K562 (cell line): Measurements from ENCODE around the gene TSPAN15. TPM values are rescaled to one million over a fixed set of nuclear protein-coding genes. Genes with fewer than 3 reads are reported as not detected.

ENCODE experiments used
- ADNP ChIP-seq: fragments of 200-800 bp; sonication (Bioruptor generic); IDR thresholded peaks from 2 replicates; pipeline ENCODE4 v1.6.1; 2016; ENCODE audit warnings: missing genetic modification characterization, missing compliant biosample characterization
- ARNT ChIP-seq, 2 experiments: fragments of 450-650 bp; IDR thresholded peaks; 2 replicates each; pipeline ENCODE4 v1.6.1; 2016; ENCODE audit warnings: mild to moderate bottlenecking in 1 of 2
- ELF4 ChIP-seq: fragments of 450-650 bp; formaldehyde crosslinking; IDR thresholded peaks from 2 replicates; pipeline ENCODE4 v1.4.0; 2022; ENCODE audit warnings: missing genetic modification characterization
- FOXK2 ChIP-seq, 2 experiments: fragments of 450-650 bp; IDR thresholded peaks in 1 of 2; conservative IDR thresholded peaks in 1 of 2; 2 replicates each; pipeline ENCODE4 v1.6.1; 2016; ENCODE audit warnings: low read depth in 2 of 2, mild to moderate bottlenecking in 1 of 2
- PURB ChIP-seq: sonication (generic); formaldehyde crosslinking; IDR thresholded peaks from 2 replicates; pipeline ENCODE4 v1.9.0; 2021; ENCODE audit warnings: low read depth, mild to moderate bottlenecking, missing genetic modification reagents
- RBBP5 ChIP-seq: fragments of 200-600 bp; sonication (generic); IDR thresholded peaks from 2 replicates; pipeline ENCODE4 v1.6.1; 2012; ENCODE audit warnings: borderline replicate concordance, mild to moderate bottlenecking, low read length, control low read depth, inconsistent platforms; ENCODE audit not compliant: insufficient read depth, poor library complexity, severe bottlenecking
- SAP30 ChIP-seq: fragments of 200-600 bp; sonication (generic); IDR thresholded peaks from 2 replicates; pipeline ENCODE4 v1.6.1; 2012; ENCODE audit warnings: borderline replicate concordance, low read depth, mild to moderate bottlenecking, moderate library complexity, low read length, control low read depth, inconsistent platforms; ENCODE audit not compliant: insufficient read depth, poor library complexity, severe bottlenecking
- ZBTB8A ChIP-seq: fragments of 450-650 bp; IDR thresholded peaks from 2 replicates; pipeline ENCODE4 v1.6.1; 2018; ENCODE audit warnings: mild to moderate bottlenecking, moderate library complexity; ENCODE audit not compliant: partially characterized antibody
- ZFP30 ChIP-seq: fragments of 250-450 bp; sonication (Bioruptor Pico); IDR thresholded peaks from 2 replicates; pipeline ENCODE4 v1.8.0; 2022; ENCODE audit warnings: moderate library complexity, mild to moderate bottlenecking, inconsistent platforms, borderline replicate concordance
- polyA plus RNA-seq, 8 experiments: library from polyadenylated mRNA; depleted of rRNA in 4 of 8; stranded (reverse) in 5 of 8; unstranded in 3 of 8; fragments of >200 nt; fragmentation: Nextera tagmentation in 2 of 8; fragmentation: Illumina TruSeq in 1 of 8; extraction: Ambion mirVana in 2 of 8; extraction: Trizol in 1 of 8; gene quantifications; 2 replicates each; pipeline versions ENCODE4 v1.2.1 to v1.2.3, GENCODE V29; 2011 to 2014; ENCODE audit warnings: inconsistent platforms in 1 of 8, missing spikeins in 1 of 8
- total RNA-seq, 7 experiments: library from RNA; depleted of rRNA in 6 of 7; stranded (reverse); fragments of >200 nt in 6 of 7; fragmentation: Illumina TruSeq in 2 of 7; extraction: Trizol in 2 of 7; gene quantifications; 2 replicates each; pipeline versions ENCODE4 v1.2.1 to v1.2.3, GENCODE V29; 2011 to 2021; ENCODE audit warnings: low replicate concordance in 1 of 7
- TF ChIP-seq, protein P1 (sequence below): fragments of 450-650 bp; IDR thresholded peaks from 2 replicates; pipeline ENCODE4 v1.6.1; 2016; ENCODE audit warnings: borderline replicate concordance

TSPAN15 gene
- total and polyA plus RNA-seq, 9 of the 15 experiments (the other 6 are each of a cell fraction or from before 2014, with no cell fraction given), result 0.33 to 1.0 (median 0.45) TPM; not detected in 2

DNA sequence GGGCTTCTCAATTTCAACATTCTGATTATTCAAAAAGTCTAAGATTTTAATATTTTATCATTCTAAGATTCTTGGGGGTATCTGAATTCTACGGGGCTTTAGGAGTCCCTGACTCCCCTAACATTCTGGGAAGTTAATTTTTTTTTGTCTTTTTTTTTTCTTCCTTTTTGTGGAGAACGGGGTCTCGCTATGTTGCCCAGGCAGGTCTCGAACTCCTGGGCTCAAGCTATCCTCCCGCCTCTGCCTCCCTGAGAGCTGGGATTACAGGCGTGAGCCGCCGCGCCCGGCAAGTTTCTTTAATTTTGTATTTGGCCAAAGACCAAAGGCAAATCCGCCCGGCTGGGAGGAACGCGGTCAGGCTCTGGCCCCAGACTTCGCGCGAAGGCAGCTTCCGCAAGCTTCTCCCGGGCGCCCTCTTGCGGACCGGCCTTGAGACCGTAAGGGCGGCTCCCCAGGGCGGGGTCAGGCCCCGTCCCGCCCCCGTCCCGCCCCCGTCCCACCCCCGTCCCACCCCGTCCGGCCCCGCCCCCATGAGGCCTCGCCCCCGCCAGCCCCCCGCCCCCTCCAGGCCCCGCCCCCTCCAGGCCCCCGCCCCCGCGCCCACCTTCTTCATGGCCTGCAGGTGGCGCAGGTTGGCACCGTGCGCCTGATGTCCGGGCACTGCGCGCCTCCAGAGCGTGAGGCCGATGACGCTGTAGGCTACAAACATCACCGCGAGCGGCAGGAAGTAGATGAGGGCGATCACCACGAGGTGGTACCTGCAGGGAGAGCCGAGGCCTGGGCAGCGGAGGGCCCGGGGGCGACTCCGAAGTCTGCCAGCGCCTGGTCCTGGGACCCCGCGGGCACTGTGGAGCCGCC, 42.7 kb upstream of the TSPAN15 start (continued):
- TF ChIP-seq, protein P1, sequence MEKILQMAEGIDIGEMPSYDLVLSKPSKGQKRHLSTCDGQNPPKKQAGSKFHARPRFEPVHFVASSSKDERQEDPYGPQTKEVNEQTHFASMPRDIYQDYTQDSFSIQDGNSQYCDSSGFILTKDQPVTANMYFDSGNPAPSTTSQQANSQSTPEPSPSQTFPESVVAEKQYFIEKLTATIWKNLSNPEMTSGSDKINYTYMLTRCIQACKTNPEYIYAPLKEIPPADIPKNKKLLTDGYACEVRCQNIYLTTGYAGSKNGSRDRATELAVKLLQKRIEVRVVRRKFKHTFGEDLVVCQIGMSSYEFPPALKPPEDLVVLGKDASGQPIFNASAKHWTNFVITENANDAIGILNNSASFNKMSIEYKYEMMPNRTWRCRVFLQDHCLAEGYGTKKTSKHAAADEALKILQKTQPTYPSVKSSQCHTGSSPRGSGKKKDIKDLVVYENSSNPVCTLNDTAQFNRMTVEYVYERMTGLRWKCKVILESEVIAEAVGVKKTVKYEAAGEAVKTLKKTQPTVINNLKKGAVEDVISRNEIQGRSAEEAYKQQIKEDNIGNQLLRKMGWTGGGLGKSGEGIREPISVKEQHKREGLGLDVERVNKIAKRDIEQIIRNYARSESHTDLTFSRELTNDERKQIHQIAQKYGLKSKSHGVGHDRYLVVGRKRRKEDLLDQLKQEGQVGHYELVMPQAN, result peak; percentile 26; the same call in 1 of the 2 replicates
- no peak for TF ChIP-seq SAP30
- TF ChIP-seq ELF4 (CRISPR knock-in tag), result no peak
- no peak for TF ChIP-seq FOXK2 (conservative IDR thresholded peaks at IDR 0.05 in 1 of 2, IDR thresholded peaks at IDR 0.05 in 1 of 2; ENCODE audit: low read depth in 2 of 2)
- TF ChIP-seq ZBTB8A, result no peak
- no peak for TF ChIP-seq PURB (CRISPR knock-in tag)
- TF ChIP-seq ADNP (tag), result 0 out of 2 replicates have a peak, but pooled peaks have one; percentile 43
- TF ChIP-seq ARNT (IDR thresholded peaks at IDR 0.05), result peak; percentile 49 to 53; a peak in 2 of 4 replicates
- no peak for TF ChIP-seq ZFP30 (CRISPR knock-in tag)
- no peak for TF ChIP-seq RBBP5
